Measurements from ENCODE around the gene PTGS1.

GRCh38 chr9:122382901-122383850 is 12.4 kb downstream of the PTGS1 start:
- TF ChIP-seq CTCF (CRISPR knock-in tag; IDR thresholded peaks at IDR 0.05) (no peak), ZNF451 (CRISPR knock-in tag; IDR thresholded peaks at IDR 0.05) (no peak), KDM1A (CRISPR knock-in tag; IDR thresholded peaks at IDR 0.05) (no peak), TFAP4 (IDR thresholded peaks at IDR 0.05; ENCODE audit: borderline replicate concordance, low read depth) (no peak), HMGXB4 (CRISPR knock-in tag; IDR thresholded peaks at IDR 0.05; ENCODE audit: borderline replicate concordance in 1 of 2, low read depth in 1 of 2) (no peak), FOSL1 (CRISPR knock-in tag; IDR thresholded peaks at IDR 0.05; ENCODE audit: borderline replicate concordance) (no peak), NPAS2 (CRISPR knock-in tag; IDR thresholded peaks at IDR 0.05; ENCODE audit: borderline replicate concordance) (no peak), ZNF605 (CRISPR knock-in tag; IDR thresholded peaks at IDR 0.05) (no peak), REPIN1 (CRISPR knock-in tag; IDR thresholded peaks at IDR 0.05; ENCODE audit: borderline replicate concordance, low read depth) (no peak), POLR2A (IDR thresholded peaks at IDR 0.05; ENCODE audit: insufficient read depth in 1 of 2, low read depth in 2 of 2, low read length in 2 of 2) (no peak)
- TF ChIP-seq, protein P1, sequence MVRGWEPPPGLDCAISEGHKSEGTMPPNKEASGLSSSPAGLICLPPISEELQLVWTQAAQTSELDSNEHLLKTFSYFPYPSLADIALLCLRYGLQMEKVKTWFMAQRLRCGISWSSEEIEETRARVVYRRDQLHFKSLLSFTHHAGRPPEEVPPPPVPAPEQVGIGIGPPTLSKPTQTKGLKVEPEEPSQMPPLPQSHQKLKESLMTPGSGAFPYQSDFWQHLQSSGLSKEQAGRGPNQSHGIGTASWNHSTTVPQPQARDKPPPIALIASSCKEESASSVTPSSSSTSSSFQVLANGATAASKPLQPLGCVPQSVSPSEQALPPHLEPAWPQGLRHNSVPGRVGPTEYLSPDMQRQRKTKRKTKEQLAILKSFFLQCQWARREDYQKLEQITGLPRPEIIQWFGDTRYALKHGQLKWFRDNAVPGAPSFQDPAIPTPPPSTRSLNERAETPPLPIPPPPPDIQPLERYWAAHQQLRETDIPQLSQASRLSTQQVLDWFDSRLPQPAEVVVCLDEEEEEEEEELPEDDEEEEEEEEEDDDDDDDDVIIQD (CRISPR knock-in tag; IDR thresholded peaks at IDR 0.05; ENCODE audit: low read depth): no peak
- TF ChIP-seq, protein P2, sequence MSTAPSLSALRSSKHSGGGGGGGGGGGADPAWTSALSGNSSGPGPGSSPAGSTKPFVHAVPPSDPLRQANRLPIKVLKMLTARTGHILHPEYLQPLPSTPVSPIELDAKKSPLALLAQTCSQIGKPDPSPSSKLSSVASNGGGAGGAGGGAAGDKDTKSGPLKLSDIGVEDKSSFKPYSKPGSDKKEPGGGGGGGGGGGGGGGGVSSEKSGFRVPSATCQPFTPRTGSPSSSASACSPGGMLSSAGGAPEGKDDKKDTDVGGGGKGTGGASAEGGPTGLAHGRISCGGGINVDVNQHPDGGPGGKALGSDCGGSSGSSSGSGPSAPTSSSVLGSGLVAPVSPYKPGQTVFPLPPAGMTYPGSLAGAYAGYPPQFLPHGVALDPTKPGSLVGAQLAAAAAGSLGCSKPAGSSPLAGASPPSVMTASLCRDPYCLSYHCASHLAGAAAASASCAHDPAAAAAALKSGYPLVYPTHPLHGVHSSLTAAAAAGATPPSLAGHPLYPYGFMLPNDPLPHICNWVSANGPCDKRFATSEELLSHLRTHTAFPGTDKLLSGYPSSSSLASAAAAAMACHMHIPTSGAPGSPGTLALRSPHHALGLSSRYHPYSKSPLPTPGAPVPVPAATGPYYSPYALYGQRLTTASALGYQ (CRISPR knock-in tag; IDR thresholded peaks at IDR 0.05): no peak

Measured in HepG2 (cell line).